ENCODE results near the gene TRPM1.

The TRPM1 gene

DNA sequence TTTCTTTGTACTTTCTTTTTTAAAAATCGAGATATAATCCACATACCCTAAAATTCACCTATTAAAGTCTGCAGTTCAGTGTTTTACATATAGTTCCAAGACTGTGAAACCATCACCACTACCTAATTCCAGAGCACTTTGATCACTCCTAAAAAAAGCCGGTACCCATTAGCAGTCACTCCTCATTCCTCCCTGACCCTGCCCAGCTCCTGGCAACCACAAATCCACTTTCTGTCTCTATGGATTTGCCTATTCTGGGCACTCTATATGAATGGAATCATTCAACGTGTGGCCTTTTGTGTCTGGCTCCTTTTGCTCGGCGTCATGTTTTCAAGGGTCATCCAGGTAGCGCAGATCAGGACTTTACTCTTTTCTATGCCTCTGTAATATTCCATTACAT lies 17.3 kb downstream of the TRPM1 start:
- Histone ChIP-seq H3K4me1 (no peaks in the 10 kb centered on the region), H3K9me3 (peaks cover 5% of the 10 kb centered on the region; the same call in 1 of the 2 replicates), H3K36me3 (no peaks in the 10 kb centered on the region), H3K4me3 (ENCODE audit: low read depth, low read length) (no peak overlapping the region), H3K27me3 (peaks cover 11% of the 10 kb centered on the region)
- DNase-seq, result no peak
- TF ChIP-seq, protein P1, sequence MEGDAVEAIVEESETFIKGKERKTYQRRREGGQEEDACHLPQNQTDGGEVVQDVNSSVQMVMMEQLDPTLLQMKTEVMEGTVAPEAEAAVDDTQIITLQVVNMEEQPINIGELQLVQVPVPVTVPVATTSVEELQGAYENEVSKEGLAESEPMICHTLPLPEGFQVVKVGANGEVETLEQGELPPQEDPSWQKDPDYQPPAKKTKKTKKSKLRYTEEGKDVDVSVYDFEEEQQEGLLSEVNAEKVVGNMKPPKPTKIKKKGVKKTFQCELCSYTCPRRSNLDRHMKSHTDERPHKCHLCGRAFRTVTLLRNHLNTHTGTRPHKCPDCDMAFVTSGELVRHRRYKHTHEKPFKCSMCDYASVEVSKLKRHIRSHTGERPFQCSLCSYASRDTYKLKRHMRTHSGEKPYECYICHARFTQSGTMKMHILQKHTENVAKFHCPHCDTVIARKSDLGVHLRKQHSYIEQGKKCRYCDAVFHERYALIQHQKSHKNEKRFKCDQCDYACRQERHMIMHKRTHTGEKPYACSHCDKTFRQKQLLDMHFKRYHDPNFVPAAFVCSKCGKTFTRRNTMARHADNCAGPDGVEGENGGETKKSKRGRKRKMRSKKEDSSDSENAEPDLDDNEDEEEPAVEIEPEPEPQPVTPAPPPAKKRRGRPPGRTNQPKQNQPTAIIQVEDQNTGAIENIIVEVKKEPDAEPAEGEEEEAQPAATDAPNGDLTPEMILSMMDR (IDR thresholded peaks at IDR 0.05; ENCODE audit: low read depth, low read length), result no peak

DNA sequence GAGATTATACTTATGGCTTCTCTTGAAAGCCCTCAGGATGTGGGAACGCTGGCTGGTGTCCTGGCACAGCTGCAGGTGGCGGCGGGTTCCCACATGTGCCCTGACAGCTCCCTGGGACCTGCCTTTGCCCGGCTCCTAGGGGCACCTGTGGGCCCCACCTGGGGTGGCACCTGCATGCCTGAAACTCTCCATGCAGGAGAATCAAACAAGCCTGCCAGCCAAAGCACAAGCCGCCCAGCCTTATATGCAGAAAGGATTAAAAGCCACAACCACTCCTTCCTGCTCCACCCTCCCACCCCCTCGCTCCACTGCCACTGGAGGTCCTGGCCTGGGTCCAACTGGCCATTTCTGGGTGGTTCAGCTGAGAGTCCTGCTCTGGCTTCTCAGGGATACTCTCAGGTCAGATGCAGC lies 18.1 kb downstream of the TRPM1 start:
- H3K4me1 ChIP-seq, result no peaks in the 10 kb centered on the region
- TF ChIP-seq, protein P1 (IDR thresholded peaks at IDR 0.05; ENCODE audit: low read depth, low read length), result no peak
- H3K27me3 ChIP-seq, result peaks cover 19% of the 10 kb centered on the region
- no peak overlapping the region for H3K4me3 ChIP-seq (ENCODE audit: low read depth, low read length)
- peaks cover 5% of the 10 kb centered on the region; the same call in 1 of the 2 replicates for H3K9me3 ChIP-seq
- H3K36me3 ChIP-seq, result no peaks in the 10 kb centered on the region
- DNase-seq, result no peak

DNA sequence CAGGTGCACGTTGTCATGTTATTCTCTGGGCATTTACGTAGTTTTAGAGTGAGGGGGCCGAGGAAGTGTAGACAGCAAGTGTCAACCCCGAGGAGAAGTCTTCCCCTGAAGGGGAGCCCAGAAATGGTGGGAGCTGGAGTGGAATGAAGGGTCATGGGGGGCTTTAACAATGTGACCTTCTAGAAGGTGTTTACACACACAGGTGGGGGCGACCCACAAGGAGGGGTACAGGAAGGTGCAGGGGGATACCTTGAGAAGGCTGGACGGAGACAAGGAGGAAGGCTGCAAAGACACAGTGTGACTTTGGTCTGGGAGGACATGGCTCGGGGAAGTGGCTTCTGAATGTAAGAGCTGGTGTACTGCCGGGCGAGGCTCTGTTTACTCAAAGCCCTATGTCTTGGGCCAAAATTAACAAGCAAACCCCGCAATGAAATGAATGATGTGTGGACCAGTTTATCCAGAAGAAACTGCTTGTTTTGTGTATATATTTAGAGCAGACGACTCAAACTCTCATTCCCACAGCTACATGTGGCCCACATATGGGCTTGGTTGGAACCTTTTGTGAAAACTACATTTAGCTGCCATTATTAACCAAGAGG lies 18.7 kb downstream of the TRPM1 start:
- no peak overlapping the region for H3K4me3 ChIP-seq (ENCODE audit: low read depth, low read length)
- no peaks in the 10 kb centered on the region for H3K4me1 ChIP-seq
- TF ChIP-seq, protein P1 (IDR thresholded peaks at IDR 0.05; ENCODE audit: low read depth, low read length), result no peak
- no peaks in the 10 kb centered on the region for H3K36me3 ChIP-seq
- H3K9me3 ChIP-seq, result peaks cover 5% of the 10 kb centered on the region; the same call in 1 of the 2 replicates
- H3K27me3 ChIP-seq, result peaks cover 19% of the 10 kb centered on the region
- no peak for DNase-seq

DNA sequence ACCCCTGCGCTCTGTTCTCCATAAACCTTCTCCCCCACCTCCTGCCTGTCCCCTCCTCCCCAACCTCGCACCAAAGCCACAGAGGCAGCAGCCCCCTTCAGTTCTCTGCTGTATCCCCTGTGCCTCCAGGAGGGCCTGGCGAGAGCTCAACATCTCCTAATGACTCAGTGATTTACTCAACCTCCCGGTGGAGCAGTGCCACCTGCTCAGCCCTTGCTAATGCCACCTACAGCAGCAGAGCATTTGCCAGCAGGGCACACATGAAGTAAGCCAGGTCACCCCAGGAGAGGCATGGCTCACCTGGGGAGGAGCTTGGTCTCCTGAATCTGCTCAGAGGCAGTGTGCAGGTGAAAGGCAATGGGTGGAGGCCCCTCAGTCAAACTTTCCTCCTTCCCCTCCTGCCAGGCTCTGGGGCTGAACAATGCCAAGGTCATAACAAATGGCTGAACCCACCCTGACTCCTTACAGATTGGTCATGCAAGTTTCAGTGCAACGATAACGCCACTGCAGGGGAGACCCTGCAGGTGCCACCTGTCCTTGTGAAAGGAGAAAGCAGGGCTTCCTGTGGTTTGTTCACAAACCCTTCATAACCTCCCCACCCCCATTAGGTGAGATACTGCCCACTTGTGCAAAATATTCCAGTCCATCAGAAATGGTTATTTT lies 19.8 kb downstream of the TRPM1 start:
- TF ChIP-seq, protein P1 (IDR thresholded peaks at IDR 0.05; ENCODE audit: low read depth, low read length), result no peak

DNA sequence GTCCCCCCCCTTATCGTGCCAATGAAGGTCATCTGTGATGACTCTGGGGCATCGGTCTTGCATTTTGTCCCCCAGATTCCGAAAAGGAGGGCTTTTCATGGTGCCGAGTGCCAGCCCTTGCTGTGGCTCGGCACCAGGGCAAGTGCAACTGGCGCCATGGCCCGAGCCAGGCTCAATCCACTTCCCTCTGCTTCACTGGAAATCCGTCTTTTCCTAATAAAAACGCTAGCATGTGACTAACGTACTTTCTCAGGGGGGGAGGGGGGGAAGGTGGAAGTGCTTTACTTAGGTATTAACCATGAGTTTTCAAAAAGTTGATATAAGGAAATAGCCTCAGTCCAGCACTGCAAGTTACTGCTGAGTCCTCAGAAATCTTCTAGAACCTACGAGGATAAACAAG lies 20.5 kb downstream of the TRPM1 start:
- TF ChIP-seq, protein P1 (IDR thresholded peaks at IDR 0.05; ENCODE audit: low read depth, low read length), result no peak
- Histone ChIP-seq H3K9me3 (no peaks in the 10 kb centered on the region), H3K4me1 (no peaks in the 10 kb centered on the region), H3K36me3 (no peaks in the 10 kb centered on the region), H3K4me3 (ENCODE audit: low read depth, low read length) (peak overlapping the region; percentile 45), H3K27me3 (peaks cover 25% of the 10 kb centered on the region)
- no peak for DNase-seq

More for the DNA sequence above, 19.8 kb downstream of the TRPM1 start:
- Histone ChIP-seq H3K9me3 (no peaks in the 10 kb centered on the region), H3K4me1 (no peaks in the 10 kb centered on the region), H3K36me3 (no peaks in the 10 kb centered on the region), H3K4me3 (ENCODE audit: low read depth, low read length) (no peak overlapping the region), H3K27me3 (peaks cover 21% of the 10 kb centered on the region)
- no peak for DNase-seq

DNA sequence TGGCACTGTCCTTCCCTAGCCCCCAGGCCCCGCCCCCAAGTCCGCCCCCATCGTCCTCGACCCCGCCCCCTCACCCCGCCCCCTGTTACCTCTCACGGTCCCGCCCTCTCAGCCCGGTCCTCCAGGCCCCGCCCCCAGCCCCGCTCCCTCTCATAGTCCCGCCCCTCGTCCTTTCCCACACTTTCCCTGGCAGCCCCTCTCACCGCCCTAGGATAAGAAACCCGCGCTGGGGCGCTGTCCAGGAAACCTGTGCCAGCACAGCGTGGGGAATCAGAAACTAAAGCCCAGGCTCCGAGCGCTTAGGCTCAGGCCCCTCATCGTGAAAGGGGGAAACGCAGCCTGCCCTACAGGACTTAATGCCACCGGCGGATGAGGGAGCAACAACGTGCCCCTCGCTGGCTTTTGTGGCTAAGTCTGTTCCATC lies 20.9 kb downstream of the TRPM1 start:
- Histone ChIP-seq H3K4me3 (ENCODE audit: low read depth, low read length) (peak overlapping the region; percentile 45), H3K4me1 (no peaks in the 10 kb centered on the region)
- DNase-seq, result peak; percentile 93

More for the DNA sequence above, 20.9 kb downstream of the TRPM1 start:
- Histone ChIP-seq H3K9me3 (no peaks in the 10 kb centered on the region), H3K27me3 (peaks cover 25% of the 10 kb centered on the region), H3K36me3 (no peaks in the 10 kb centered on the region)
- TF ChIP-seq, protein P1 (IDR thresholded peaks at IDR 0.05; ENCODE audit: low read depth, low read length), result 0 out of 2 replicates have a peak, but pooled peaks have one; percentile 9
